ENCODE results near the gene HECTD2. TPM values are rescaled to one million over a fixed set of nuclear protein-coding genes. Genes with fewer than 3 reads are reported as not detected.

HECTD2 gene
- total RNA-seq, 1 donor = 17.8 TPM

DNA sequence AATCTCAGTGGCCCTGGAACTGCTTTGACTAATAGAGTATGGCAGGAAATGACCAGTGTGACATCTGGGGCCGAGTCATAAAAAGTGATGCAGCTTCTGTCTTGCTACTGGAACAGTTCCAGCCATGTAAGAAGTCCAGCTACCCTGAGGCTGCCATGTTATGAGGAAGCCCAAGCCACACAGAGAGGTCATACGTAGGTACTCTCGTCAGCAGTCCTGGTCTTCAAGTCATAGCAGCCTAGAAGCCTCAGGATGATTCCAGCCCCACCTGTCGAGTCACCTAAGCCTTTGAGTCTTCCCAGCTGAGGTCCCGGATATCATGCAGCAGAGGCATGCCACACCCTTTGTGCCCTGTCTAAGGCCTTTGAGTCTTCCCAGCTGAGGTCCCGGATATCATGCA, 130.6 kb downstream of the HECTD2 start:
- no peak for TF ChIP-seq CTCF (IDR thresholded peaks at IDR 0.05; ENCODE audit: insufficient read depth, low read length)
- DNase-seq (ENCODE audit: low read depth) = no peak
- H3K4me3 ChIP-seq (ENCODE audit: low read depth, low read length) = no peak overlapping the region

- no peak for TF ChIP-seq CTCF (IDR thresholded peaks at IDR 0.05; ENCODE audit: insufficient read depth, low read length)
- no peak overlapping the region for H3K4me3 ChIP-seq (ENCODE audit: low read depth, low read length)
- no peak for DNase-seq (ENCODE audit: low read depth)
These were observed 131.3 kb downstream of the HECTD2 start for GRCh38 chr10:91541481-91541880.

DNA sequence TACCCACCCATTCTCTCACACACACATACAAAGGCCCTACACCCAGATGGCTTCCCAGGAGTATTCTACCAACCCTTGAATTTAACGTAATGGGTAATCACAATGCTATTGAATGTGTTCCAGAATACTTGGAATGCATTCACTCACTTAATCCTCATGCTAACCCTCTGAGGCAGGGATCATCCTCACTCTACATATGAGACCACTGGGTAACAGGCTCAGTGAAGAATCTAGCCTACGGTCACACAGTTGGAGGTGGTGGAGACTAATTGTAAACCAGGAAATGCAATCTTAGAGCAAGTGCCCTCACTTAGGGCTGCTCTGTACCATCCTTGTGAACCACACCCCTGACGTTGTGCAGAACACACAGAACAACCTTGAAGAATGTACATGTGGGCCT, 135.2 kb downstream of the HECTD2 start:
- H3K4me3 ChIP-seq (ENCODE audit: low read depth, low read length) = no peak overlapping the region
- TF ChIP-seq CTCF (IDR thresholded peaks at IDR 0.05; ENCODE audit: insufficient read depth, low read length) = no peak
- no peak for DNase-seq (ENCODE audit: low read depth)

DNA sequence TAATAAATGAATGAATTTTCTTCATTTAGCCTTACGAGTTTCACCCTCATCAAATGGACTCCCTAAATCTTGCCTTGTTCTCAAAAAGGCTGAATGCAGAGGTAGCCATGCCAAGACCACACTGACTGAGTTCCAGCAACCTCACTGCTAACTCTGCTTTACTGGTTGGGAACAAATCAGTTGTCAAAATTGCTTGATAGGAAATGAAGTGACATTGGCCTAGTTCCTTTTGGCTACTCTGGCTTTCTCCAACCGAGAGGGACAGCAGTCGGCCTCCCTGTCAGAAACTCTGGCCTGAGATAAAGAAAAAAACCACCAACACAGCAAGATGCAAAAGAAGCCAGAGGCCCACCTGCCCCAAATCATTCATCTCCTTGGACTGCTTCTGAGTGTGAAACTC, 135.7 kb downstream of the HECTD2 start:
- no peak overlapping the region for H3K4me3 ChIP-seq (ENCODE audit: low read depth, low read length)
- TF ChIP-seq CTCF (IDR thresholded peaks at IDR 0.05; ENCODE audit: insufficient read depth, low read length) = no peak
- no peak for DNase-seq (ENCODE audit: low read depth)

GRCh38 chr10:91549262-91549661, 139.1 kb downstream of the HECTD2 start:
- TF ChIP-seq CTCF (IDR thresholded peaks at IDR 0.05; ENCODE audit: insufficient read depth, low read length) = no peak
- H3K4me3 ChIP-seq (ENCODE audit: low read depth, low read length) = no peak overlapping the region
- no peak for DNase-seq (ENCODE audit: low read depth)

- DNase-seq (ENCODE audit: low read depth) = no peak
- no peak overlapping the region for H3K4me3 ChIP-seq (ENCODE audit: low read depth, low read length)
- TF ChIP-seq CTCF (IDR thresholded peaks at IDR 0.05; ENCODE audit: insufficient read depth, low read length) = no peak
These were observed 139.9 kb downstream of the HECTD2 start for GRCh38 chr10:91550021-91550420.

DNA sequence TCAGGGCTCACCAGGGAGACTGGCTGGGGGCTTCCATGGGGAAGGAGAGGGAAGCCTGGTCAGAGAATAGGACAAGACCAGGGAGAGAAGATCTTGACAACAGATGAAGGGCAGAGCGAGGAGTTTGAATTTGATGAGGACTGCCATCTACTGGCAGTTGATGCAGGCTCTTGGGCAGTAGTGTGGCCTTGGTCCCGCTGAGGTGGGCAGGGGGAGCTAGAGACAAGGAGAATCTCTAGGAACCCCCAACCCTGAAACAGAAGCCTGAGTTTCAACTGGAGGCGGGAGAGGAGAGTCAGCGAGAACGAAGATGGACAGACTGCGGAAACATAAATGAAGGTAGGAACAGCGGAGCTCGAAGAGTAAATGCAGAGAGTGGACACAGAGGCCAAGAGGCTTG, 141.7 kb downstream of the HECTD2 start:
- TF ChIP-seq CTCF (IDR thresholded peaks at IDR 0.05; ENCODE audit: insufficient read depth, low read length) = peak; percentile 83
- H3K4me3 ChIP-seq (ENCODE audit: low read depth, low read length) = peak overlapping the region; percentile 10
- peak; percentile 80 for DNase-seq (ENCODE audit: low read depth)

Data from fibroblast of the aortic adventitia (primary cell).